ENCODE measurements around the gene OR14K1. TPM values are rescaled to one million over a fixed set of nuclear protein-coding genes. Genes with fewer than 3 reads are reported as not detected.
"Not testable (repeated sequence)": the region's sequence is repeated elsewhere in the genome, so short reads cannot be mapped to it uniquely, and the experiment has no call there.

Gene OR14K1, protein sequence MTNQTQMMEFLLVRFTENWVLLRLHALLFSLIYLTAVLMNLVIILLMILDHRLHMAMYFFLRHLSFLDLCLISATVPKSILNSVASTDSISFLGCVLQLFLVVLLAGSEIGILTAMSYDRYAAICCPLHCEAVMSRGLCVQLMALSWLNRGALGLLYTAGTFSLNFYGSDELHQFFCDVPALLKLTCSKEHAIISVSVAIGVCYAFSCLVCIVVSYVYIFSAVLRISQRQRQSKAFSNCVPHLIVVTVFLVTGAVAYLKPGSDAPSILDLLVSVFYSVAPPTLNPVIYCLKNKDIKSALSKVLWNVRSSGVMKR
- total RNA-seq (2013): not detected
- polyA plus RNA-seq (not detected), polyA minus RNA-seq (not detected in 2 replicates), total RNA-seq (0 to 0.30 (median 0) reads per million in 11 experiments)

DNA sequence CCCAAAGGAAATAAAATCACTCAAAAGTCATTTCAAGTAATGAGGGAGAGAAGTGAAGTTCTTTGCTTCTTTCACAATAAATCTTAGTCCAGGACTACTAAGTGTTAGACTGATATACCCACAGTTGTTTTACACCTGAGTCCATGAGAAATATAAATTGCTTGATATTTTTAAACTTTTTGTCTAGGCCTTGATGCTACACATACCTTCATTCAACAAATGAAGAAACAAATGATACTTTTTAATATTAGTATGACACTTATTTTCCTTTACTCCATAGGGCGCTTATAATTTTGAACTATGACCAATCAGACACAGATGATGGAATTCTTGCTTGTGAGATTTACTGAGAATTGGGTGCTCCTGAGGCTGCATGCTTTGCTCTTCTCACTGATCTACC, at the start of gene OR14K1:
Gene OR14K1 (plus strand): TSS at position 301 of the 400 bp plus-strand sequence. CDS start 0 bp downstream, at position 301.
- Mint-ChIP-seq H3K27me3 (ENCODE audit: low read depth in 3 of 3) (no peaks in the 10 kb centered on the region), H3K27ac (no peak within 1 kb of the TSS), H3K36me3 (no peaks in the 10 kb centered on the region), H3K4me1 (no peaks in the 10 kb centered on the region), H3K4me3 (no peak within 1 kb of the TSS), H3K9me3 (peaks cover 0 to 10% (median 1%) of the 10 kb centered on the region in 7 donors)
- H3K4me2 ChIP-seq (replicated peaks; ENCODE audit: extremely low read depth, low read length, poor library complexity, severe bottlenecking): no peak within 1 kb of the TSS
- H3K79me2 ChIP-seq (ENCODE audit: insufficient read depth, low read length): no peaks in the 10 kb centered on the region
- TF ChIP-seq, protein P1, sequence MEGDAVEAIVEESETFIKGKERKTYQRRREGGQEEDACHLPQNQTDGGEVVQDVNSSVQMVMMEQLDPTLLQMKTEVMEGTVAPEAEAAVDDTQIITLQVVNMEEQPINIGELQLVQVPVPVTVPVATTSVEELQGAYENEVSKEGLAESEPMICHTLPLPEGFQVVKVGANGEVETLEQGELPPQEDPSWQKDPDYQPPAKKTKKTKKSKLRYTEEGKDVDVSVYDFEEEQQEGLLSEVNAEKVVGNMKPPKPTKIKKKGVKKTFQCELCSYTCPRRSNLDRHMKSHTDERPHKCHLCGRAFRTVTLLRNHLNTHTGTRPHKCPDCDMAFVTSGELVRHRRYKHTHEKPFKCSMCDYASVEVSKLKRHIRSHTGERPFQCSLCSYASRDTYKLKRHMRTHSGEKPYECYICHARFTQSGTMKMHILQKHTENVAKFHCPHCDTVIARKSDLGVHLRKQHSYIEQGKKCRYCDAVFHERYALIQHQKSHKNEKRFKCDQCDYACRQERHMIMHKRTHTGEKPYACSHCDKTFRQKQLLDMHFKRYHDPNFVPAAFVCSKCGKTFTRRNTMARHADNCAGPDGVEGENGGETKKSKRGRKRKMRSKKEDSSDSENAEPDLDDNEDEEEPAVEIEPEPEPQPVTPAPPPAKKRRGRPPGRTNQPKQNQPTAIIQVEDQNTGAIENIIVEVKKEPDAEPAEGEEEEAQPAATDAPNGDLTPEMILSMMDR (IDR thresholded peaks at IDR 0.05): no peak
- intact Hi-C loops (cut with micrococcal nuclease): no loop called here
- H4K20me1 ChIP-seq (ENCODE audit: insufficient read depth, low read length): no peaks in the 10 kb centered on the region
- no peaks in the 10 kb centered on the region for H3K4me1 ChIP-seq (ENCODE audit: control insufficient read depth in 1 of 2, insufficient read depth in 2 of 2, low read length in 2 of 2)
- DNase-seq: no peak
- no peak within 1 kb of the TSS for H2AFZ ChIP-seq (ENCODE audit: insufficient read depth, low read depth, low read length, poor library complexity, severe bottlenecking)
- no CpG with 5 or more reads among the region's 1 CpG for WGBS (ENCODE audit: insufficient coverage)
- no peaks in the 10 kb centered on the region for H3K36me3 ChIP-seq (replicated peaks in 1 of 2; ENCODE audit: control insufficient read depth in 1 of 2, insufficient read depth in 2 of 2, low read length in 2 of 2)
- no peaks in the 10 kb centered on the region for H3K27me3 ChIP-seq (ENCODE audit: control insufficient read depth in 2 of 2, insufficient read depth in 2 of 2, low read length in 2 of 2)
- H3K27ac ChIP-seq (ENCODE audit: low read depth in 1 of 2, low read length in 2 of 2): no peak within 1 kb of the TSS
- no peak within 1 kb of the TSS for H3K9ac ChIP-seq (ENCODE audit: insufficient read depth, low read length, poor library complexity, severe bottlenecking)
- no peaks in the 10 kb centered on the region for H3K9me3 ChIP-seq (replicated peaks in 1 of 2; ENCODE audit: control insufficient read depth in 1 of 2, insufficient read depth in 1 of 2, low read length in 2 of 2)
- H3K4me3 ChIP-seq (replicated peaks in 1 of 3; ENCODE audit: low read depth in 2 of 3, low read length in 3 of 3): no peak within 1 kb of the TSS

DNA sequence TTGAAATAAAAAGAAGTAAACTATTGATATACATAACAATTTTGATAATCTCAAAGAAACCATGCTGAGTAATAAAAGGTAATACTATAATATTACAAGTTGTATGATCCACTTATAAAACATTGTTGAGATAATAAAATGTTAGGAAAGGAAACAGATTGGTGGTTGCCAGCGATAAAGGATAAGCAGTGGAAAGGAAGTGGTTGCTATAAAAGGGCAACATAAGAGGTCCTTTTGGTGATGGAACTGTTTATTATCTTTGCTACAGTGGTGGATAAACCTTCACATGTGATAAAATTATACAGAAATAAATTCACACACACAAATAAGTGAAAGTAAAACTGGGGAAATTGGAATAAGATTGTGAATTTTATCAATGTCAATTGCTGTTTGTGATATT, 37.1 kb upstream of the OR14K1 start:
- H3K36me3 ChIP-seq (replicated peaks in 1 of 2; ENCODE audit: control insufficient read depth in 1 of 2, insufficient read depth in 2 of 2, low read length in 2 of 2): no peaks in the 10 kb centered on the region
- no peaks in the 10 kb centered on the region for H3K4me1 ChIP-seq (ENCODE audit: control insufficient read depth in 1 of 2, insufficient read depth in 2 of 2, low read length in 2 of 2)
- H3K4me3 ChIP-seq (replicated peaks in 1 of 3; ENCODE audit: low read depth in 2 of 3, low read length in 3 of 3): no peak overlapping the region
- H3K9me3 ChIP-seq (replicated peaks in 1 of 2; ENCODE audit: control insufficient read depth in 1 of 2, insufficient read depth in 1 of 2, low read length in 2 of 2): no peaks in the 10 kb centered on the region
- no peaks in the 10 kb centered on the region for H3K4me1 Mint-ChIP-seq
- DNase-seq: no peak
- no peak overlapping the region for H3K9ac ChIP-seq (ENCODE audit: insufficient read depth, low read length, poor library complexity, severe bottlenecking)
- WGBS (ENCODE audit: insufficient coverage): 0% methylated on average over 1 of the region's 1 CpG
- H3K9me3 Mint-ChIP-seq: peaks cover 0 to 16% (median 4%) of the 10 kb centered on the region in 7 donors
- no peak overlapping the region for H2AFZ ChIP-seq (ENCODE audit: insufficient read depth, low read depth, low read length, poor library complexity, severe bottlenecking)
- no peaks in the 10 kb centered on the region for H3K79me2 ChIP-seq (ENCODE audit: insufficient read depth, low read length)
- no peak overlapping the region for H3K4me2 ChIP-seq (replicated peaks; ENCODE audit: extremely low read depth, low read length, poor library complexity, severe bottlenecking)
- no peaks in the 10 kb centered on the region for H4K20me1 ChIP-seq (ENCODE audit: insufficient read depth, low read length)
- H3K27ac ChIP-seq (ENCODE audit: low read depth in 1 of 2, low read length in 2 of 2): no peak overlapping the region
- intact Hi-C loops (cut with micrococcal nuclease): no loop called here
- H3K27me3 Mint-ChIP-seq (ENCODE audit: low read depth in 3 of 3): no peaks in the 10 kb centered on the region
- TF ChIP-seq, protein P1 (IDR thresholded peaks at IDR 0.05): no peak
- no peaks in the 10 kb centered on the region for H3K27me3 ChIP-seq (ENCODE audit: control insufficient read depth in 2 of 2, insufficient read depth in 2 of 2, low read length in 2 of 2)
- H3K27ac Mint-ChIP-seq: no peak overlapping the region
- no peaks in the 10 kb centered on the region for H3K36me3 Mint-ChIP-seq
- H3K4me3 Mint-ChIP-seq: no peak overlapping the region

DNA sequence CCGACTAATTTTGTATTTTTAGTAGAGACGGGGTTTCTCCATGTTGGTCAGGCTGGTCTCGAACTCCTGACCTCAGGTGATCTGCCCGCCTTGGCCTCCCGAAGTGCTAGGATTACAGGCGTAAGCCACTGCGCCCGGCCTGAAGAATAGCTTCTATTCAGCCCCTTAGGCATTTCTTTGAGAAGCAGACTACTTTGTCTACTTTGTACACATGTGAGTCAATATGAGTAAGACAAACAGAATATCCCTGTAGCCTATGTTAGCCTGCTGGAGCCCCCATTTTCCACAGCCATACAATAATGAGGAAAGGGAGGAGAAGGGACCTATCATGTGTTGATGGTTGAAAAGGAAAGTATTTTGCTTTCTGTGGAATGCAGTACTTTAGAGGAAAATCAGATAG, 27.7 kb upstream of the OR14K1 start:
- H3K36me3 Mint-ChIP-seq; H3K4me3 ChIP-seq (replicated peaks in 1 of 3; ENCODE audit: low read depth in 2 of 3, low read length in 3 of 3); intact Hi-C loops (cut with micrococcal nuclease); H3K4me1 Mint-ChIP-seq; H3K27me3 ChIP-seq (ENCODE audit: control insufficient read depth in 2 of 2, insufficient read depth in 2 of 2, low read length in 2 of 2); H3K27ac Mint-ChIP-seq; H3K79me2 ChIP-seq (ENCODE audit: insufficient read depth, low read length); H2AFZ ChIP-seq (ENCODE audit: insufficient read depth, low read depth, low read length, poor library complexity, severe bottlenecking); DNase-seq; H3K36me3 ChIP-seq (replicated peaks in 1 of 2; ENCODE audit: control insufficient read depth in 1 of 2, insufficient read depth in 2 of 2, low read length in 2 of 2); H3K27me3 Mint-ChIP-seq (ENCODE audit: low read depth in 3 of 3); H3K27ac ChIP-seq (ENCODE audit: low read depth in 1 of 2, low read length in 2 of 2); H3K9ac ChIP-seq (ENCODE audit: insufficient read depth, low read length, poor library complexity, severe bottlenecking); H3K4me3 Mint-ChIP-seq; H3K4me2 ChIP-seq (replicated peaks; ENCODE audit: extremely low read depth, low read length, poor library complexity, severe bottlenecking); H4K20me1 ChIP-seq (ENCODE audit: insufficient read depth, low read length); H3K9me3 ChIP-seq (replicated peaks in 1 of 2; ENCODE audit: control insufficient read depth in 1 of 2, insufficient read depth in 1 of 2, low read length in 2 of 2); H3K4me1 ChIP-seq (ENCODE audit: control insufficient read depth in 1 of 2, insufficient read depth in 2 of 2, low read length in 2 of 2): not testable (repeated sequence)
- H3K9me3 Mint-ChIP-seq: peaks cover 0 to 12% (median 2%) of the 10 kb centered on the region in 7 donors
- WGBS (ENCODE audit: insufficient coverage): 100% methylated on average over 2 of the region's 8 CpGs

Data from CD14-positive monocyte (primary cell).